Suprapubic skin (tissue), 3 donors: ENCODE data around the gene SHC3.

ENCODE experiments used
- EP300 ChIP-seq: sonication (generic); formaldehyde crosslinking; IDR thresholded peaks from one replicate; pipeline ENCODE4 v1.6.1; 2017; ENCODE audit warnings: antibody characterized with exemption
- POLR2A ChIP-seq, 2 donors: fragments of 450-650 bp; IDR thresholded peaks; one replicate each; pipeline ENCODE4 v1.6.1; 2017; ENCODE audit warnings: antibody characterized with exemption in 2 of 2, mild to moderate bottlenecking in 2 of 2, moderate library complexity in 2 of 2
- TF ChIP-seq, protein P1 (sequence below), 2 donors: fragments of 200-600 bp in 1 of 2; fragments of 450-650 bp in 1 of 2; sonication (generic) in 1 of 2; IDR thresholded peaks; one replicate each; pipeline ENCODE4 v1.5.1; 2016 to 2019; ENCODE audit warnings: antibody characterized with exemption in 2 of 2, mild to moderate bottlenecking in 1 of 2, moderate library complexity in 1 of 2

DNA sequence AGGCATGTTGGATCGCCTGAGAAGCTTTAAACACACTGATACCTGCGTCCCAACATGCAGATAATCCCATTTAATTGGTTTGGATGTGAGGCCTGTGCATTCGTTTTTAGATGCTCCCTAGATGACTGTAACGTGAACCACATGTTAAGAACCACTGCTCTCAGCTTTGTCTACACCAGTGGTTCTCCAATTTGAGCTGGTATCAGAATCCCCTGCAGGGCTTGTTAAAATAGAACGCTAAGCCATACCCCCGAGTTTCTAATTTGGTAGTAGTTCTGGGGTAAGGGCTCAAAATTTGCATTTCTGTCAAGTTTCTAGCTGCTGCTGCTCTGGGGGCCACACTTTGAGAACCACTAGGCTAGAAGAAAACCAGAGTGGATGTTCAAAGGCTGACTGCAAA, 112.7 kb downstream of the SHC3 start:
- TF ChIP-seq, protein P1, sequence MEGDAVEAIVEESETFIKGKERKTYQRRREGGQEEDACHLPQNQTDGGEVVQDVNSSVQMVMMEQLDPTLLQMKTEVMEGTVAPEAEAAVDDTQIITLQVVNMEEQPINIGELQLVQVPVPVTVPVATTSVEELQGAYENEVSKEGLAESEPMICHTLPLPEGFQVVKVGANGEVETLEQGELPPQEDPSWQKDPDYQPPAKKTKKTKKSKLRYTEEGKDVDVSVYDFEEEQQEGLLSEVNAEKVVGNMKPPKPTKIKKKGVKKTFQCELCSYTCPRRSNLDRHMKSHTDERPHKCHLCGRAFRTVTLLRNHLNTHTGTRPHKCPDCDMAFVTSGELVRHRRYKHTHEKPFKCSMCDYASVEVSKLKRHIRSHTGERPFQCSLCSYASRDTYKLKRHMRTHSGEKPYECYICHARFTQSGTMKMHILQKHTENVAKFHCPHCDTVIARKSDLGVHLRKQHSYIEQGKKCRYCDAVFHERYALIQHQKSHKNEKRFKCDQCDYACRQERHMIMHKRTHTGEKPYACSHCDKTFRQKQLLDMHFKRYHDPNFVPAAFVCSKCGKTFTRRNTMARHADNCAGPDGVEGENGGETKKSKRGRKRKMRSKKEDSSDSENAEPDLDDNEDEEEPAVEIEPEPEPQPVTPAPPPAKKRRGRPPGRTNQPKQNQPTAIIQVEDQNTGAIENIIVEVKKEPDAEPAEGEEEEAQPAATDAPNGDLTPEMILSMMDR (IDR thresholded peaks at IDR 0.05), result no peak
- no peak for TF ChIP-seq POLR2A (IDR thresholded peaks at IDR 0.05)
- no peak for TF ChIP-seq EP300
